Measurements from ENCODE around the gene SGCA.
A peak's percentile ranks its signal among the peaks of the same experiment; 100 is the strongest.

Gene SGCA

GRCh38 chr17:50149417-50150353 lies 16.1 kb upstream of the SGCA start:
- DNase-seq (ENCODE audit: low read depth in 2 of 2): no peak

DNA sequence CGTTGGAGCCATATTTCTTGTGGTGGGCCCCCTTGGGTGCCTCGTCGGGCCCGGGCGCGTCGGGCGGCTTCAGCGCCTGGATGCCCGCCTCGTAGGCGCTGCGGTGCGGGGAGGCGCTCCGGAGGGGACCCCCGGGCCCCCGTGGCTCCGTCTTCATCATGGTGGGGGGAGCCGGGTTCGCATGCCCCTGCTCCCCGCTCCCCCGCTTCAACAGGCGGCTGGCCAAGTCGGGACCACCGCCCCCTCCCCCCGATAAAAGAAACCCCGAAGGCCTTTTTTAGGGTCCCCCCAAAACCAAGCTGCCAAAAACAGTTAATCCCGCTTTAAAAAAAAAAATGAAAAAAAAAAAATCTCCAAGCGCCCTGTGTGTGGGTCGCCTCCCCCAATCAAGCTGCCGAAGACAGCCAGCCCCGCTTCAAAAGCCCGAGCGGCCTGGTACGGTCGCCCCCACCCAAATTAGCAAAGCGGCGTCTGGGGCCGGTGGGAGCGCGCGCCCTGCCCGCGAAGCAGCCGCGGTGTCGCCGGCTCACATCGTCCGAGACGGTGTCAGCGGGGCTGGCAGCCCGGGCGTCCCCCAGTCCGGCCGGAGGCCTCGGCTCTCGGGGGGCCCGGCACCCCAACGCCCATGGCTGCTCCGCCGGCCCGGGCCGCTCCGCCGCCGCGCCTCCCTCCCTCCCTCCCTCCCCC lies 15.3 kb upstream of the SGCA start, which contains the start of gene PPP1R9B:
Gene PPP1R9B, minus strand, starts transcription at position 324 of the 687 bp plus-strand sequence. Its CDS starts 164 bp downstream, at position 160.
- DNase-seq (ENCODE audit: low read depth in 2 of 2): no peak

DNA sequence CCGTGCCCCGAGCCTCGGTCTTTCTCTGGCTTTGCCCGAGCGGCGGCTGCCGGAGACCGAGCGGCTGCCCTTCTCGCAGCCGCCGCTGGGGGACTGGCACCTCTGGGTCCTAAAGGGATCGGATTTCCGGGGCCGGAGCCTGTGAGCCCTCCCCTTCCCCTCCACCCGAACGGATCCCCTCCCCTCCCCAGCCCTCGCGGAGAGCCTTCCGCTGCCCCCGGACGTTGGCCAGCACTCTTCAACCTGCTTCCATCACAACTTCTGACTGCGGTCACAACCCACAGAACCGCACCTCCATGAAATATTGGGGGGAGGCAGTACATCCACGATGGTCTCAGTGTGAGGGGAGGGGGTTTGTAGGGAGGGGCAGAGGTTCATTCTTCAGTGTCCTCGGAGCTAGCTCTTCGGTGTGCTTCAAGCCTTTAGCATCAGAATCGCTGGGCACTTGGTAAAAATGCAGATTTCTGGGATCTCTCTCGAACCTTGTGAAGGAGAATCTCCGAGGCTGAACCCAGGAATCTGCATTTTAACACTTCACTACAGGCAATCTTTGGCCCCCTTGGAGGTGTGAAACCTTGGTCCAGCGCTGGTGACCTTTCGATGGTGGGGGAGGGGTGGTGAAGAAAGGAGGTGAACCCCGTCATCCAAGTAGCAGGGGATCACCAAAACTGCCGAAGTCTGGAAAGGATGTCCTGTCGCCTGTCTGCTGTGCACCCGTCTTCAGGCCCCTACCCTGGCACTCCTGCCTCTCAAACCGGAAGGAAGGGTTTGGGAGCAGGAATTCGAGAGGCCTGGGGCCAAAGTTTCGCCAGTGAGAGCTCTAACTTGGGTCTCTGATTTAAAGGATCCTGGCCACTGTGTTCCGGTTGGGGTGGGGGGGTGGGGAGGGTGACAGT lies 14.5 kb upstream of the SGCA start:
- DNase-seq (ENCODE audit: low read depth in 2 of 2): peak; percentile 75 to 78

DNA sequence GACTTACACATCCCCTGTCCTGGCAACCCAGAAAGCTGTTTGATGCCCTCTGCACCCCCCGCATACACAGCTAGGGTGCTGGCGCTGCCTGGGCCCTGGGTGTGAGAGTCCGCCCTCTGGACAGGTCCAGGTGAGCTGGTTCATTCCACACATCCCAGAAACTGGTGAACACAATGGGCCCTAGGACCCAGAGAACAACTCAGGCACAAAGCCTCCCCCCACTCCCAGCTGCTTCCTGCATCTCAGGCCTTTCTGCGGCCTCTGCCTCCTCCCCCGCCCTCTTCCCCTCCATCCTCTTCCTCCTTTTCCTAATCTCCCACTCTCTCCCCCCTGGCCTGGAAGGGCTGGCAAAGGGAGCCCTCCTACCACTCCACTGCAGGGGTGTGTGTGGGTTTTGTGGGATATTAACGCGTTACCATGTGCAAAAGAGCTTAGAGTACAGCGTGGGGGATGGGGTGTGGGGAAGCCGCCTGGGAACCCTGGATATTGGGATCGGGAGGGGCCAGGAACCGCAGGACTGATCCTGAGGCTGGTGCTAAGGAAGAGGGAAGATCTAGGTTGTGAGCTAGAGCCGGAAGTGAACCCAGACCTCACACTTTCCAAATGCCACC lies 13.8 kb upstream of the SGCA start:
- peak; percentile 68 for DNase-seq (ENCODE audit: low read depth in 2 of 2)

- DNase-seq (ENCODE audit: low read depth in 2 of 2): no peak
Measured at GRCh38 chr17:50152736-50153135, 13.1 kb upstream of the SGCA start.

DNA sequence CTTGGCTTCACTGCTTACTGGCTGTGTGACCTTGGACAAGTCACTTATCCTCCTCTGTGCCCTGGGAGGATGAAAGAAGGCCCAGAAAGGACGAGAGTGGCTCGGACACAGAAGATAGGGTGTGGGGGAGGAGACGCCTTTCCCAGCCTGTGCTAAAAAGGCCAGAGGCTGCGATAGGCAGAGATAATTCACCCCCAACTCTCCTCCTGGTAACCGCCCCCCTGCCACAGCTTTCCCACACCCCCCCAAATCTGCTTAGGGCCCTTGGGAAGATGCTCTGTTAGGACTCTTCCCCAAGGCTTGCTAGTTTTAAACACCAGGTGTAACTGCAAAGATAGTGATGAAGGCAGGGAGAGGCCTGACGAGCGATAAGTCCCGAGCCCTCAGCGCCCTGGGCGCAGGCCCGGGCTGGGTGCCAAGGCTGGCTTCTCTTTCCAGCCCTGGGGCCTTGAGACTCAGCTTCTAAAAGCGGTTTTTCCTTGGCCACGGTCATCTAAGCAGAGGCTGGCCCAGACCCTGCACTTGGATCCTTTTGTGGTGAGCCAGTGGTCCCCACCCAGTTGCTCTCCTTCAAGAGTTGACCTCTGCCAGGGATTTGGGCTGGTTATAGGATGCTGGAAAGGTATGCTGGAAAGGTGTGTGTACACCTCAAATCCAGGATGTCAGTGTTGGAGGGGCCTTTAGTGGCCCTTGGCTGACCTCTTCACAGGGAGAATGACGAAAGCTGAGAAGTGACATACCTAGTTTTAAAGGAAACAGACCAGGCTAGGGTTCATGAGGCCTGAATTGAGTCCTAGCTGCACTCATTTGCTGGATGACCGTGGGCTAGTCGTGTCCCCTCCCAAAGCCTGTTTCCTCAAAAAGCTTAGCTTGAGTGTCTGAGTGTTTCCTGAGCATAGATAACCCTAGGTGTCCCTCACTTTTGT lies 11.9 kb upstream of the SGCA start:
- DNase-seq (ENCODE audit: low read depth in 2 of 2): no peak

GRCh38 chr17:50154604-50155003 lies 11.2 kb upstream of the SGCA start:
- no peak for DNase-seq (ENCODE audit: low read depth in 2 of 2)

DNA sequence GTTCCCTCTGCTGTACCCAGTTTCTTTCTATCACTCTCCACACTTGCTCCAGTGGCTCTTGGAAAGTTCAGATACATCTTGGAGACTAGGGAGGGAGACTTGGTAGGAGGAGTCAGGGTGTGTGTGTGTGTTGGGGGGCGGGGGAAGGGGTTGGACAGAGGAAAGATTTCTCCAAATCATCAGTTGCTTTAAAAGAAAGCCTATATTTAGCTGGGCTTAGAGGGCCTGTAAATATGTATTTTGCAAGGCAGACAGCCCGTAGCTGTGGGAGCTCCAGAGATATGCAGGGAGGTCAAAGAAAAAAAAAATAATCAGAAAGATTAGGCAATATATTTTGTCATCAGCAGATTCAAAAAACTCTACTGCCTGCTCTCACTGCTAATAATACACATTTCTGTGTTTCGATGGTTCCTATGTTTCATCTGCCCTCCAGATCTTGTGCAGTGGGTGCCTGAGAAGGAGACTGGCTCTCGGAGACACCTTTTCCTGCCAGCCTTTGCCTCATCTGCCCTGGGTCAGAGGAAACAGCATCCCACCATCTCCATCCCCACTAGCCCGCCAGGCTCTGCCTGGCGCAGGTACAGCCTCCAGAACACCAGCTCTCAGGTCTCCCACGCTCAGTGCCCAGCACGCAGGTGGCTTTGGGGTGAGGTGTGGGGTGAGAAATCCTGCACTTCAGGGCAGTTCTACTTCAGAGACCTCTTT lies 10.5 kb upstream of the SGCA start:
- DNase-seq (ENCODE audit: low read depth in 2 of 2): no peak

DNA sequence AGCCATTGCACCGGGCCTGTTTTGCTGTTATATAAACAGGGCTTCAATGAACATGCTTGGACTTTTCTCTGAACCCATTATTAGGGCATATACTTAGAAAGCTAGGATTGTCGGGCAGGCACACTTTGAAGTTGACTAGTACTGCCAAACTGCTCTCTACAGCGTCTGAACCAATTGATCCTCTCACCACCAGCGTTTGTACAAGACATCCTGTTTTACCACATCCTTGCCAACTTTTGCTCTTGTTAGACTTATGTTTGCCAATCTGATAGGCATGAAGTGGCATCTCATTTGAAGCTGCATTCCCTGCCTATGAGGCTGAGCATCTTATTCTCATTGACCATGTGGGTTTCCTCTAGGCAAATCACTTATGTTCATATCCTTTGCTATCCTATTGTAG lies 7.9 kb upstream of the SGCA start:
- DNase-seq (ENCODE audit: low read depth in 2 of 2): no peak

DNA sequence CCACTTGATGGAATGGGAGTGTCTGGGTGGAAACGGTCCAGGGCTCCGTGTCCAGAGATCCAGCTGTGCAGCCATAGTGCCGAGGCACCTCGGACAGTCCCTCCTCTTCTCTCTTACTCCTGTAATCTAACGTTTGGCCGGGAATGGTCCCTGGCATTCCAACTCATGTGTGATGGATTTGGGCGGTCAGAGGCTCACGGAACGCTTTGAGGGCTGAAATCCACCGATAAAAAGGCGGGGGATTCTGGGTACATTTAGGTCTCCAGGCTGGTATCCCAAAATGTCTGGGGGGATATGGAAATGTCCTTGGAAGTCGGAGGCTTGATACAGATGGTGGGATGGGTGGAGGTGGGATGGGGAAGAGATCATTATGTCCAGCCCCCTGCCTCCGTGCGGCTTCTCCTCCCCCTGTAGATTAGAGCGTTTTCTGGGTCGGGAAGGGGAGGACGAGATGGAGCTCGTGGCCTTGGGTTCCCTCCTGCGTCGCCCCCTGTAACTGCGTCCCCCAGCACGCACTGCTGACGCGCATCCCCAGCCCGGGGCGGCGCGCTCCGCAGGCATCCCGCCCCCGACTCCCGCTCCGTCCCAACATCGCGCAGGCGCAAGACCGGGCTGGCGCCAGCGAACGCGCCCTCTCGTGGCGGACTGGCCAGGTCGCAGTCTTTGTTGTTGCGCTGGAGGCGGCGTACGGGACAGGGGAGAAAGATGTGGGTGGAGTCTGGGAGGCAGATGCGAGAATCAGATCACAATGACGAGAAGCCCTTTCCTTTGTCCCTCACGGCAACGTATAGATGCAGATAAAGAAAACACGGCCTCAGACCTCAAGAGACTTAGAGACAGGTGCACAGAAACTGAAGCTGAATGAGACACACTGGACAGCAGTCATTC lies 4.5 kb upstream of the SGCA start:
- DNase-seq (ENCODE audit: low read depth in 2 of 2): peak; percentile 62 to 79

GRCh38 chr17:50161911-50162288 lies 3.9 kb upstream of the SGCA start:
- DNase-seq (ENCODE audit: low read depth in 2 of 2): no peak

DNA sequence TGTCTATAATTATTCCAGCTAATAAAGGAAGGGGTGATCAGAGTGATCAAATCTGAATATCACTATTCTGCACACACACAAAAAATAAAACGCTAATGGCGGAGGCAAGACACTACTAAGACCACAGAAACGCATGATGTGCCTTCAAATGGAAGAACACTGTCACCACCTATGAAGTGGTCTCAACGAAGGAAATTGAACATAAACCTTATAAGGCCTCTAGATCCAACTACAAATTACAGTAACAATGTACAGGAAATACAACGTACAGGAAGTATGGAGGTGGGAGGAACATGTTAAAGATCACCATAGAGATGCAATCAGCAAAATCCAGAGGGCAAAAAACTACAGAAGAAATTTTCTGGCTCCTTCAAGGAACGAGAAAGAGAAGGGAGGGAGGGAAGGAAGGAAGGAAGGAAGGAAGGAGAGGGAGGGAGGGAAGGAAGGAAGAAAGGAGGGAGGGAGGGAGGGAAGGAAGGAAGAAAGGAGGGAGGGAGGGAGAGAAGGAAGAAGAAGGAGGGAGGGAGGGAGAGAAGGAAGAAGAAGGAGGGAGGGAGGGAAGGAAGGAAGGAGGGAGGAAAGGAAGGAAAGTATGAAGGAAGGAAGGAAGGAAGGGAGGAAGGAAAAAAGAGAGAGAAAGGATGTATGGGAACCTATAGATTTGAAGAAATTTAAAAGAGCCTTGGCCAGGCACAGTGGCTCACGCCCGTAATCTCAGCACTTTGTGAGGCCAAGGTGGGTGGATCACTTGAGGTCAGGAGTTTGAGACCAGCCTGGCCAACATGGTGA lies 3.1 kb upstream of the SGCA start:
- DNase-seq (ENCODE audit: low read depth in 2 of 2): no peak

DNA sequence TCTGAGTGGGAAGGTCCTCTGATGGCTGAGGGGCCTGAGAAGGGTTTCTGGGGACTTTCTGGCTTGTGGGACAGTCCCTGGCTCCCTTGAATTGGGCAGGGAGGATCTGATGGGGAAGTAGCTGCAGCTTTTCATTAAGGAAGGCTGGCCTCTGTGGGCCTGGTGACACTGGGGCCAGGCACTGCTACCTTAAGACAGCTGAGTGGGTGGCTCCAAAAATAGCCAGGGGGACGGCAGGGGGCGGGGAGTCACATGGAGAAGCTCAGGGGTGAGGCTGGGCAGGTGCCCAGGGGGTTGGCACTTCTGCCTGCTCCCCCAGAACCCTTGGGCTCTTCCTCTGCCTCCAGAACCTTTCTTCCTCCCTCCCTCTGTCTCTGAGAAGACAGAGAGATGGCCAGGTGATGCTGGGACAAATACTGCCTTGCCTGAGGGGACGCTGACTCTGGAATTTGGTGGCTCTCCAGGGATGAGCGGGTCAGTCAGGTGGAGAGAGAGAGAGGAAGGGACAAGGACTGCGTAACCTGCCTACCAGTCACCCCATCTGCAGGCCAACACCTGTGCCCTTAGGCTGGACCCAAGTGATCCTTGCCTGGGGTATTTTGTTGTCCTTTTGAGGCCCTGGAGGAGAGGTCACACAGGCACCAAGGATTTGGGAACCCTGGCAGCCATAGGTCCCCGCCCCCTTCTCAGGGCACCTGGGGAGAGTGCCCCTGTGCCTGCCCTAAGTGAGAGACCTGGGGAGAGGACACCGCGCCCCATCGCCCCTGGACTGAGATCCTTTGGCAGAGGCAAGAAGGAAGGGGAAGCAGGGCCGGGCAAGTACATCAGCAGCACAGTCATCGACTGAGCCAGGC lies 1.7 kb upstream of the SGCA start:
- no peak for DNase-seq (ENCODE audit: low read depth in 2 of 2)

GRCh38 chr17:50164697-50164988 lies 1.2 kb upstream of the SGCA start:
- DNase-seq (ENCODE audit: low read depth in 2 of 2): no peak

GRCh38 chr17:50165066-50165465 lies 739 bp upstream of the SGCA start:
- no peak for DNase-seq (ENCODE audit: low read depth in 2 of 2)

DNA sequence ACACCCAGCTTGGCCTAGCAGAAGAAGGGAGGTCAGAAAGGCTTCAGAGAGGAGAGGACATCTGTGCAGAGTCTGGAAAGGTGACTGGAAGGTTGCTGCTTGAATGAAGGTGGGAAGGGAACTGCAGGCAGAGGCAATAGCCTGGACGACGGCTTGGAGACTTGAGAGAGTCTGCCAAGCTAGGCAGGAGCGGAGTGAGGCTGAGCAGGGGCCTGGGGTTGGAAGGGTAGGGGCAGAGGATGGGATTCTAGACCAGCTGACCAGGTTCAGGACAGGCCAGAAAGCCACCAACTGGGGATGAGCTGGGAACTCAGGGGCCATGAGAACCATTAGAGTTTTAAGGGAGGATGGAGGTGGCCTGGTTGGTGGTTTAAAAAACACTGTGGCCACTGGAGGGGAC lies 339 bp upstream of the SGCA start:
- no peak for DNase-seq (ENCODE audit: low read depth in 2 of 2)

GRCh38 chr17:50166518-50167181 lies 845 bp downstream of the SGCA start:
- DNase-seq (ENCODE audit: low read depth in 2 of 2): no peak
